Retinal pigment epithelial cell (primary cell): ENCODE measurements around the gene OMA1.

Experiments used
- DNase-seq: peaks from one replicate; pipeline ENCODE4 v3.0.0-alpha.2; 2010; ENCODE audit warnings: low read depth
- H3K4me3 ChIP-seq: 2 replicates; pipeline ENCODE4 v1.5.1; 2011; ENCODE audit warnings: mild to moderate bottlenecking, low read length, control low read depth, moderate library complexity
- TF ChIP-seq, protein P1 (sequence below): conservative IDR thresholded peaks from 2 replicates; pipeline ENCODE4 v1.5.1; 2011; ENCODE audit warnings: low read depth, low read length, control low read depth, inconsistent platforms

OMA1 gene

DNA sequence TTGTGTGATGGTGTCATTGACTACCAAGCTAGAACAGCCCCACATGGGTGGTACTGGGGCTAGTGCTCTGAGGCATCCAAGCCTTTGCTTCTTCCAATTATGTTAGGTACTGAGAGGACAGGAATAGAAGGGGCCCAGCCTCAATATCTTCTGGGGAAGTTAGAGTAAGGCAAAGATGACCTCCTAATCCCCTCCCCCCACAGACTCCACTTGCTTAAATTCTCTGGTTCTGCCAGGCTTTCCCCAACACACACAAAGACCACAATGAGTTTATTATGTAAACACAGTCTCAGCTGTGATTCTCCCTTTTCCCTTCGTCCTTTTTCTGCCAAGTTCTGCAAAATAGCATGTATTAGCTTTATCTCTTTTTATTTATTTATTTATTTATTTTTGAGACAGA is 33.7 kb upstream of the OMA1 start:
- TF ChIP-seq, protein P1, sequence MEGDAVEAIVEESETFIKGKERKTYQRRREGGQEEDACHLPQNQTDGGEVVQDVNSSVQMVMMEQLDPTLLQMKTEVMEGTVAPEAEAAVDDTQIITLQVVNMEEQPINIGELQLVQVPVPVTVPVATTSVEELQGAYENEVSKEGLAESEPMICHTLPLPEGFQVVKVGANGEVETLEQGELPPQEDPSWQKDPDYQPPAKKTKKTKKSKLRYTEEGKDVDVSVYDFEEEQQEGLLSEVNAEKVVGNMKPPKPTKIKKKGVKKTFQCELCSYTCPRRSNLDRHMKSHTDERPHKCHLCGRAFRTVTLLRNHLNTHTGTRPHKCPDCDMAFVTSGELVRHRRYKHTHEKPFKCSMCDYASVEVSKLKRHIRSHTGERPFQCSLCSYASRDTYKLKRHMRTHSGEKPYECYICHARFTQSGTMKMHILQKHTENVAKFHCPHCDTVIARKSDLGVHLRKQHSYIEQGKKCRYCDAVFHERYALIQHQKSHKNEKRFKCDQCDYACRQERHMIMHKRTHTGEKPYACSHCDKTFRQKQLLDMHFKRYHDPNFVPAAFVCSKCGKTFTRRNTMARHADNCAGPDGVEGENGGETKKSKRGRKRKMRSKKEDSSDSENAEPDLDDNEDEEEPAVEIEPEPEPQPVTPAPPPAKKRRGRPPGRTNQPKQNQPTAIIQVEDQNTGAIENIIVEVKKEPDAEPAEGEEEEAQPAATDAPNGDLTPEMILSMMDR: no peak
- H3K4me3 ChIP-seq: no peak overlapping the region
- DNase-seq: no peak

DNA sequence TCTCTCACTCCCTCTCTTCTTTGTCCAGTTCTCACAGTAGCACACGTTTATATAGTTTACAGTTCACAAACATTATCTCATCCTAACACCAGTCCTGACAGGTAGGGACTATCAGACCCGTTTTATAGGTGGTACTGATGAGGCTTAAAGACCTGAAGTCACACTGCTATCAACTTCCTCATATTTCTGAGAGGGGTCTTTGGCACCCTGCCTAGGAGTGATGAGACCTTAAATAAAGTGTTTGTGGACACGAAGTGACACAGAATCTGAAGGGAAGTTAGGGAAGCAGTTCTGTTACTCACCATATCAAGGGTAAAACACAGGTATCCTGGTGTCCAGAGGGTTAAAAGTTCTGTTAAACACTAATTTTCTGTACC is 31.1 kb upstream of the OMA1 start:
- TF ChIP-seq, protein P1: no peak
- H3K4me3 ChIP-seq: no peak overlapping the region
- DNase-seq: no peak

DNA sequence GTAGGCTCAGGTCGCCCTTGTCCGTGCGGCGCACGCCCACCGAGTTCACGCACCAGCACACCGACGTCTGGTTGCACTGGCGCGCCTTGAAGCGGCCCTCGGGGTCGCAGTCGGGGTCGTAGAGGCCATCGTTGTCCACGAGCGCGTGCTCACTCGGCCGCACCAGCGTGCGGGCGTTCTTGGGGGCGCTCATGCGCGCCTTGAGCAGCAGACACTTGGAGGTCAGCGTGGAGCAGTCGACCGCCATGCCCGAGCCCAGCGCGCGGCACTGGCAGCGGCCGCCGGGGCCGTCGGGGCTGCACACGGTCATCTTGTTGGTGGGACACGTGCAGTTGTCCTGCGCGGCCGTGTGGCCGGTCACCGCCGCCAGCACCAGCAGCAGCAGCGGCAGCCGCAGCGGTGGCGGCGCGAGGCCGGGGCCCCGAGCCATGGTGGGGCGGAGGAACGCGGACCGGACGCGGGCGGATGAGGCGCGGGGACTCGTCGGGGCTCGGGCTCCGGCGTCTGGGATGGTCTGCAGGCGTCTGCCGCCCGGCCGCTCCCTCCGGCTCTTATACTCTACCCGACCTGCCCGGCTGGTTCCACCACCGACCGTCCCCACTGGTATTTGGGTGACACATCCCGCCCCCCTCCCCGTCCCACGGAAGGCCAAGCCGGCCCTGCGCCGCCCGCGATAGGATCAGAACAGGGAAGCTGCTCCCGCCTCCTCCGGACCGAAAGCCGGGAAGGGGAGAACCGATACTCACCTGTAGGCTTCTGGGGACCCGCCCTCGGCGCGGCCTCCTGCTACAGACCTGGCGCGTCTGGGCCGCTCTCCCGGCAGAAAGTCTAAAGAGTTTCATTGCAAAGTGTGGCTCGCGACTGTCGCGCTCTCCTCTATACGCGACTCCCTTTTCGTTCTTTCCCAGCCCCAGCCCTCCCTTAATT is 30.5 kb upstream of the OMA1 start, which contains the start of gene TACSTD2:
TACSTD2 (minus strand) TSS at position 526 of the 927 bp plus-strand sequence; CDS start at position 430, 96 bp downstream.
- H3K4me3 ChIP-seq: peak within 1 kb of the TSS; percentile 29
- DNase-seq: no peak
- TF ChIP-seq, protein P1: no peak

DNA sequence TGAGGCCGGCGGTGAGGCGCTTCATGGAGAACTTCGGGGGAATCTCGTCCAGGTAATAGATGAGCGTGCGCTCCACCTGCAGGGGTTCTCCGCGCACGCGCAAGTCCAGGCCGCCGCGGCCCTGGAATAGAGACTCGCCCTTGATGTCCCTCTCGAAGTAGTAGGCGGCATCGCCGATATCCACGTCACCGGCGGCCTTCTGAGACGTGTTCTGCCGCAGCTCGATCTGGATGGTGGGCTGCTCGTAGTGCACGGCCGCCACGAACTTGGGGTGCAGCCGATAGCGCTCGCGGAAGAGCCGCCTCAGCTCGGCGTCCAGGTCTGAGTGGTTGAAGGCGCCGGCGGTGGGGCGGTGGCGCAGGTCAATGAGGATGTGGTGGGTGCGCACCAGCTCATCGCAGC is 29.8 kb upstream of the OMA1 start:
- TF ChIP-seq, protein P1: no peak
- peak overlapping the region; percentile 29 for H3K4me3 ChIP-seq
- DNase-seq: no peak

DNA sequence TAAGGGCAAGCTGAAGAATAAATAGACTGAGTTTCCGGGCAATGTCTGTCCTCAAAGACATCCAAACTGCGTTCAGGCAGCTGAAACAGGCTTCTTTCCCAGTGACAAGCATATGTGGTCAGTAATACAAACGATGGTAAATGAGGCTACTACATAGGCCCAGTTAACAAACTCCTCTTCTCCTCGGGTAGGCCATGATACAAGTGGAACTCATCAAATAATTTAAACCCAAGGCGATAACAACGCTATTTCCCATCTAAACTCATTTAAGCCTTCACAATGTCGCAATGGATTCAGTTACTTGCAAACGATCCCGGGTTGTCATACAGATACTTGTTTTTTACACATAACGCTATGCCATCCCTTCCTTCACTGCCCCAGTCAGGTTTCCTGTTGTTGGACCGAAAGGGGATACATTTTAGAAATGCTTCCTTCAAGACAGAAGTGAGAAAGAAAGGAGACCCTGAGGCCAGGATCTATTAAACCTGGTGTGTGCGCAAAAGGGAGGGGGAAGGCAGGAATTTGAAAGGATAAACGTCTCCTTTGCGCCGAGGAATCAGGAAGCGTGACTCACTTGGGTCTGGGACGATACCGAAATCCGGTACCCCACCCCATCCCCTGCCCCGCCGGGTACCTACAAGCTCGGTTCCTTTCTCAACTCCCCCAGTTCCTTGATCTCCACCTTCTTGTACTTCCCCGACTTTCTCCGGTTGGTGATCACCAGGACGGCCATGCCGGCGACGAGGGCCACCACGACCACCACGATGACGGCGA is 29.2 kb upstream of the OMA1 start:
- TF ChIP-seq, protein P1: no peak
- DNase-seq: no peak
- H3K4me3 ChIP-seq: peak overlapping the region; percentile 29

DNA sequence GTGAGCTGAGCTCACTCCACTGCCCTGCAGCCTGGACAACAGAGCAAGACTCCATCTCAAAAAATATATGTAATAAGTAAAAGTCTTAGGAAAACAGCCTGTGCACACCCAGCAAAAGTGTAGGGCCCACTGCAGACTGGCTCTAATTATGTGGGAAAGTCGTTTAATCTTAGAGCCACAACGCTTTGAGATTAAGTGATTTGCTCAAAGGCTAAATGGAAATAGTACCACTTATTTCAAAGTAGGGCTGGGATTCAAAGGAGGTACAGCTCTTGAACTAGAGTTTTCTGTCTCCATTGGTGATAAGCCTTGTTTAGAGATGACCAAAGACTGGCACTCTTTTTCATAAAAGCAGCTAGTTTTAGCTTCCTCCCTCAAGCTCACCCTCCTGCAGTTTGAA is 28.3 kb upstream of the OMA1 start:
- H3K4me3 ChIP-seq: no peak overlapping the region
- no peak for DNase-seq
- TF ChIP-seq, protein P1: no peak
